ENCODE data around the gene ZMYM2.
"Not testable (repeated sequence)": the region's sequence is repeated elsewhere in the genome, so short reads cannot be mapped to it uniquely, and the experiment has no call there.

Gene ZMYM2

DNA sequence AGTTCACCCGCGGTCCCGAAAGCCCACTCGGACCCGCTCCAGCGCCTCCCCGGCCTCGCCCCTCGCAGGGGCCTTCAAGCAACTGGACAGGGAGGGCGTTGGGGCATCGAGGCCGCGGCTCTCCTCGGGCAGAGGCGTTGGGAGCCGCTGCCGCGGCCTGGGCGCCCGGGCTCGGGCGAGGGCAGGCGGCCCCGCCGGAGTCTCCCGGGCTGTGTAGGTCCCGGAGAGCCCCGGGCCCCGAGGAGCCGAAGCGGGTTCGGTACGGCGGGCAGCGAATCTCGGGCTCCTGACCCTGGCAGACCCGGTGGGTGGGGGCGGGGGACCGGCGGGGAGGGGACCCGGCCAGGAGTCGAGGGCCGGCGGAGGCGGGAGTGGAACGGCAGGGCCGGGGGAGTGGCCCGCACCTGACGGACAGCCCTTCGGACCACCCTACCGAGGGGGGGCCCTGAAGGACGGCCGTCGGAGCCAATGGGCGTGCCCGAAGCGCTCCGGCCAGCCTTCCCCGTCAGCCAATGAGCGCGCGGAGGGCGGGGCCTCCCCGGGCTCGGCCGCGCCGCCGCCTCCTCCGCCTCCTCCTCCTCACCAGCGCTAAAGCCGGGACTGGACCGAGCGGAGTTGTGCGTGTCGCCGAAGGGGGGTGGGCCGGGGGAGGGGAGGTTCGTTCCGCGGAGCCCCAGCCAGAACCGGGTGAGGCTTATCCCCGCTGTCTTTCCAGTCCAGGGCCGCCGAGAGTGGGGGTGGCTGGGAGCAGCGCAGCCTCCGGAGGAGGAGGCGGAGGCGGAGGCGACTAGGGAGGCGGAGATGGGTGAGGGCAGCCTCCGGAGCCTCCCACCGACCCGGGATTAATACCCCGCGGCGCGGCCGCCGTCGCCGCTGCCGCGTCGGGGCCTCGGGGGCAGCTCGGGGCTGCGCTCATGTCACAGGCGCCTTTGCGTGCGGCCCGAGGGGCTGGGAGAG lies at the start of gene ZMYM2:
ZMYM2 (plus strand) TSS at position 573 of the 957 bp plus-strand sequence. CDS start 34,346 bp downstream, outside the sequence.
- DNase-seq (ENCODE audit: low spot score) = peak; percentile 97

DNA sequence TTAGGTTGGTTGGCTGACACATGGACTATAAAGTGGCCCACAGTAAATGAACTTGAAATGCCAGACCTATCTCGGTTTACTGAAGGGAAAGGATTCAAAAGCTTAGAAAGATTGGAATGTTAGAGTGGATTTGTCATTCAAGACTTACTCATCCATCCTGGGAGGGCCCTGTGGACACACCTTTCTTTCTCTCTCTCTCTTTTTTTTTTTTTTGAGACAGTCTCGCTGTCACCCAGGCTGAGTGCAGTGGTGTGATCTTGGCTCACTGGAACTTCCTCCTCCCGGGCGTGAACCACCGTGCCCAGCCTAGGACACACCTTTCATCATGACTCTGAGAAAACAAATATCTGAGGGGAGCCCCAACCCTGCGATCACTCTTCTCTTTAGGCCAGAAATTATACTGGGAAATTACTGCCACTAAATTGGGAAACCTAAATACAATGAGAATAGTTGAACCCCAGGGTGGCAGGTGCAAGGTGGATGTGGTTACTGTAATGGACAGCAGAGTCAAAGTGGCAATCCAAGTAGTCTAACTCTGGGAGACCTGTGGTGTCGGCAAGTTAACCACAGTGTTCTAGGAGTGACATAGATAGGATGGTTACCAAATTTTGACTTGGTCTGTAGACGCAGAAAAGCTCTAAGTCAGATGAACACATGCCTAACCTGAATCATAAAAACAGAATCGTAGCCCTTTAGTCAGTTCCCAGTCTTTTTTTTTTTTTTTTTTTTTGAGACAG lies 48.0 kb upstream of the ZMYM2 start:
- DNase-seq (ENCODE audit: low spot score) = no peak

DNA sequence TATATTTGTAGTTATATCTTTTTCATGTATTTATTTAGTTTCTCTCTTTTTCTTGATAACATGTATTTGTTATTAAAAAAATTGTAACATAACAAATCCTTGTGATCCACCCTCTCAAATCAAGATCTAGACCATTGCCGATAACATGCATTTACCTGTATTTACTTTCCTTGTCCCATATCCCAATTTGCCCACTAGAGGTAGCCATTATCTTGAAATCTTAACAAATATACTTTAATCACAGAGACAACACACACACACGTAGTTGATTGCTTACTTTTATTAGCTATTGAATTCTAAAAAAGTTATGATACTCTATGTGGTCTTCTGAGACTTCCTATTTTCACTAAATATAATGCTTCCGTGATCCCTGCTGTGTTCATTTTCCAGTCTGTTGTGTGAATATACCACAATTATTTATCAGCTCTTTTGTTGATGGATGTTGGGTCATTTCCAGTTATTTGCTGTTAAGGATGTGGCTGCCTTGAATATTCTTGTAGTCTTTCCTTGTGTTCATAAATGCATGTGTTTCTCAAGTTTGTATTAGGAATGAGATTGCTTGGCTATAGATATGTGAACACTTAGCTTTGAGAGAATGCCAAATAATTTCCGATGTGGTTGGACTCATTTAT lies 31.3 kb upstream of the ZMYM2 start:
- peak; percentile 31 for DNase-seq (ENCODE audit: low spot score)

DNA sequence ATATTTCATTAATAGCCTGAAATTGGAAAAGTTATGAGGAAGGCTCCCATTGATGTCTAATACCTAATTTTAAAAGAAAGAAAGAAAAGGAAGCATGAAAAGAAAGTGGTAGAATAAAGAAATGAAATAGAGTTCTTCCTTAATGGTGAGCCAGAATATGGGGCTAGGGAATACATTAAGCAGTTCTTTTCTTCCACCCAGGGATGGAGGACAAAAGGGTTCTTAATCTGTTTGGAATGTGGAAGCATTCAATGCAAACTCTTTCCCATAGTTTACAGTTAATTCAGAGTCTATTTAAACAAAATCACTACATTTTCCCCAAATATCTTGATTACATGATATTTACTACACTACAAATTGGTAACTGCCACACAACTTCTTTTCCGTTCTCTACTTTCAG lies 18.4 kb upstream of the ZMYM2 start:
- no peak for DNase-seq (ENCODE audit: low spot score)

DNA sequence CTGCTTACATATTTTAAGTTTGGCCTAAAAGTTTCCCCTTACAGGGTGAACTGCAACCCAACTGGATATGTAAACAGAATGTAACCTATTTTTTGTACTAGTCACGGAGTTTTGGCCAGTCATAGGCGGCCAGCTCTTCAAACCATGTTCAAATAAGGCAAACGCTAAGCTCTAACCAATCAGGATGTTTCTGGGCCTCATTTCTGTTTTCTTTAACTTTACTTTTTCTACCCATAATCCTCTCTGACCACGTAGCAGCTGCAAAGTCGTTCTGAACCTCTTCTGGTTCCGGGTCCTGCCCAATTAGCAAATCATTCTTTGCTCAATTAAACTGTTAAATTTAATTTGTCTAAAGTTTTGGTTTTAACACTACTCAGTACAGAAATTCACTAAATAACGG lies 8.2 kb upstream of the ZMYM2 start:
- no peak for DNase-seq (ENCODE audit: low spot score)

DNA sequence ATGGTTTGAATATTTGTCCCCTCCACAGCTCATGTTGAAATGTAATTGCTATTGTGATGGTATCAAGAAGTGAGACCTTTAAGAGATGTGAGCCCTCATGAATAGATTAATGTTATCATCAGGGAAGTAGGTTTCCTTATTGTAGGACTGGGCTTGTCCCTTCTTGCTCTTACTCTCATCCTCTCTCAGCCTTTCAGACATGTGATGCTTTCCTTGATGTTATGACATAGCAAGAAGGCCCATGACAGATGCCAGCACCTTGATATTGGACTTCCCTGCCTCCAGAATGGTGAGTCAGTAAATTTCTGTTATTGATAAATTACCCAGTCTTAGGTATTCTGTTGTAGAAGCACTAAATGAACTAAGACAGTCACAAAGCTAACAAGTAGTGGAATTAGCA lies 5.7 kb upstream of the ZMYM2 start:
- DNase-seq (ENCODE audit: low spot score) = no peak

DNA sequence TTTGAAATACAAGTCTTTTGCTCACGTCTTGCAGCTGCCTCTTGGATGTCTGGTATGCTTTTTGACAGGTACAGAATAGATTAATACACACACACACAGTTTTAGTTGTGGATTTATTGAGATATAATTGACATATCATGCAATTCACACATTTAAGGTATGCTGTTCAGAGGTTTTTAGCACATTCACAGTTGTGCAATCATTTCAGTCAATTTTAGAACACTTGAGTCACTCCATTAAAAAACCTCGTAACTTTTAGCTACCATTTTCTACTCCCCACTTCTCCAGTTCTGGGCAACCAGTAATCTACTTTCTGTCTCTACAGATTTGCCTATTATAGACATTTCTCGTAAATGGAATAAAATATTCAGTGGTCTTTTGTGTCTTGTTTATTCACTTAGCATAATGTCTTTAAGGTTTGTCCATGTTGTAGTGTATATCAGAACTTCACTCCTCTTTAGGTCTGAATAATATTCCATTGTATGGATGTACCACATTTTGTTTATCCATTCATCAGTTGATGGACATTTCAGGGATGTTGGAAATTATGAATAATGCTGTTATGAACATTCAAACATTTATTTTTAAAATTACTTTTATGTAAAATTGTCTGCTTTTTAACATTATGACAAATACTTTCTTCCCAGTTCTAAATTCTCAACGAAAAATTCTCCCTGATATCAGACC lies 2.5 kb upstream of the ZMYM2 start:
- no peak for DNase-seq (ENCODE audit: low spot score)

DNA sequence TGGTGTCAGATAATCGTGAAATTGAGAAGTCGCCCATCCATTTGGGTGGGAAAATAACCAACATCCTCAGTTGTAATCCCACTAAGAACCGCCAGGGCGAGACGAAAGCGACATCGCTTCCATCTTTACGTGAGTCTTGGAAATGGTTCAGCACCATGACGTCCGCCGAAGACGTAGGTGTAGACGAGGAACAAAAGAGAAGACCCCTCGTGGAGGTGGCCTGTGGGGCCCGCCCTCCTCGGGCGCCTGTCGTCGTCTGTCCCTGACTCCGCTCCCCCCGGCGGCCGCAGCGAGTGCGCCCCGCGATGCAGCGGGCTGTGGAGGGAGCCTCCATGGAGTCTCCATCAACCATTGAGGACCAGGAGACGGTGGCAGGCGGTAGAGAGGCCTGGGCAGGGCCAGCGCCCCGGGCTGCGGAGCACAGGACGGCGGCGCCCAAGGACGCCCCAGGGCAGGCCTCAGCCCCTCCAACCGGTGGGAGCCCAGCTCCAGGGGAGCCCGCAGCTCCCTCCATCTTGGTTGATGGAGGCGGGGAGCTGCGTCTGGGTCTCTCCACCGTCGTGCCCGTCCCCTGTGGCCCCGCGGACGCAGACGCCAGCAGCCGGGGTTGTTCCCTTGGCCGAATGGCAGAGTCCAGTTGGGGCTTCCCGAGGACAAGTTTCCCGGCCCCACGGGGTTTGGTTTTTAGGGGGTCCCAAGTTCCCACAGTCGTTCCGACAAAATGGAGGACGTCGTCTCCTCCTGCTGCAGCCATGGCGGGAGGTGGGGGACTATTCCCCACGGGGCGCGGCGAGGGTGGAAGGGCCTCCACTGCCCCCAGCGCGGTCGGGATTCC lies 990 bp upstream of the ZMYM2 start:
- peak; percentile 72 for DNase-seq (ENCODE audit: low spot score)

DNA sequence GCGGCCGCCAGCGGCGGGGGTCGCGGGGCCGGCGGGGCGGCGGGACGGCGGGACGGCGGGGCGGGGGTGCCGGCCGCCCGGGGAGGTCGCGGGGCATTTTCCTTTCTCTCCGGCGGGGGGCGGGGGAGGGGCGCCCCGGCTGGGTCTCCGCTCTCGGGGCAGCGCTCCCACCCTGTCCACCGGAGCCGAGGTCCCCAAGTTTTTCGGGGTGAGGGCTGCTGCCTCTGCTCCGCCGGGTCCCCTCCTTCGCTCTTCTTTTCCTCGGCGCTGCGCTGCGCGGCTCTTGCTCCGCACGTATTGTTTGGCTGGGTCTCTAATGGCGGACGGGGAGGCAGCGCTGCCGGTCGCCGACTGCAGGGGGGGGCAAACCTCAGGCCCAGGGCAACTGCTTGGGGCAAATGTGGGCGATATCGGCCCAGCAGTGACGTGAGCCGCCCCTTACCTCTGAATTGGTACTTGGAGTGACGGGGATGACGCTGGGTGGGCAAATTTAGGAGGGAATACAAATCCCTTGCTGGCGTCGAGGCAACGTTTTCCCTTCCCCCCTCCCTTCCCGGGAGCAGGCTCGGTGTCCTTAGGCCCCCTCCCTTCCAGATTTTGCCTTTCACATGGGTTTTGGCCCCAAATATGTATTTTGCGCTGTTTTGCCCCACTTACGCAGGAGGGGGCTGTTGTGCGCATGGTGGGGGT lies 759 bp downstream of the ZMYM2 start:
- peak; percentile 55 for DNase-seq (ENCODE audit: low spot score)

DNA sequence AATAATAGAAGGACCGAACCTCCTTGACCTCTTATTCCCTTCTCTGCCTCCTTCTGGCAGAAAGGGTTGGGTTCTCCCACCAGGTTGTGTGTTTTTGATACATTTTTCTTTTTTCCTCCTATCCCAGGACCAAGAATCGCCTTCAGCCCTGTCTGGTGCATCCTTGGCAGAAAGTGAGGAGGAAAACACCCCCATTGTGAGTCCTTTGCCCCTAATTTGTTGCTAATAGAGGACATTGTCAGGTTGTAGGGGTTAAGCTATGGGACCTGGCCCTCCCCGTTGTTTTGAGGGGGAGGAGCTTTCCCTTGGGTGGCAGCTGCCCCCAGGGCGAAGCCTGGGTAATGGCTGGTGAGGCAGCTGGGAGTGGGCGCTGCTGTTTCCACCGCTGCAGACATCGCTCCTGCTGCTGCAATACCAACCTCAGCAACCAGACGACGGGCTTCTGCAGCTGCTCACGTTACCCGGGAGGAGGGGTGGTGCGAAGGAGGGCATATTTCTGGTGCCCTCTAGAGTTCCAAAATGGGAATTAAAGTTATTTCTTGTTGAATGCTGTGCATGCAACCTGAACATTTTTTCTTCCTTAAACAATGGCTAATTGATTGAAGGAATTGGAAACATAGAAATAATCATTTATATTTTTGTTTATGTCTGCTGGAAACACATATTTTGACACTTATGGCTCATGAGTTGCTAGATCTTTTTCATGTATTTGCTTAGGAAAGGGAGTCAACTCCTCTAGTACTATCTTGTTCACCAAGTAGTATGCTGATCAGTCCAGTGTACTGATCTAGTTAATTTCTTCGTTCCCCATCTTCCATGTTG lies 1.5 kb downstream of the ZMYM2 start:
- DNase-seq (ENCODE audit: low spot score) = peak; percentile 90

DNA sequence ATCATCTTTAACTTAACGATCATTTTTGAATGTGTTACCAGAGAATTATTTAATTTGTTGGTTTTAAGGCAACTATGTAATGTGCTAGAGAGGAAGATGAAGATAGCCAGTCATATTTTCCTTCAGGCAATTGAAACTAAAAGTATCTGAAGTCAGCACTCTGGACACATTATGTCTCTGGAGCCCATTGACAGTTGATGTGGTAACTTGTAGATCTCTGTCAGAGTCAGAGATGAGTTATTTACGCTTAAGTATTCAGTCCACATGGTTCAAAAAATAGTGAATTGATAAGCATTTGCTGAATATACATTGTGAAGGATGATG lies 2.1 kb downstream of the ZMYM2 start:
- peak; percentile 1 for DNase-seq (ENCODE audit: low spot score)

DNA sequence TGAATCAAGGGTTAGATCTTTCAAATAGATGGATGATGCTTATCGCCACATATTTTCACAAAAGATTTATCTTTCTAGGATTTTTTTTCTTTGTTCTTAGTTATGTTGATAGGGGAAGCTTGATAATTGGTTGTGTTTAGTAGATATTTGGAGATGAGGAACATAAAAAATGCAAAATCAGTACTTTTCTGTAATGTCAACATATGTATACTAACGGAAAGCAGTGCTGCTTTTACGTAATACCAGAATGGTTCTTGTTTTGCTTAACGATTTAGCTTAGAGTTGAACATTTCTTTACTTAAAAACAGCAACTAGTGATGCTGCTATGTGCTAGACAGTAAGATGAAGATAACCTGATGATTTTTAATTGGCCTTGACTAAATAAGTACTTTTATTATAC lies 3.0 kb downstream of the ZMYM2 start:
- no peak for DNase-seq (ENCODE audit: low spot score)

DNA sequence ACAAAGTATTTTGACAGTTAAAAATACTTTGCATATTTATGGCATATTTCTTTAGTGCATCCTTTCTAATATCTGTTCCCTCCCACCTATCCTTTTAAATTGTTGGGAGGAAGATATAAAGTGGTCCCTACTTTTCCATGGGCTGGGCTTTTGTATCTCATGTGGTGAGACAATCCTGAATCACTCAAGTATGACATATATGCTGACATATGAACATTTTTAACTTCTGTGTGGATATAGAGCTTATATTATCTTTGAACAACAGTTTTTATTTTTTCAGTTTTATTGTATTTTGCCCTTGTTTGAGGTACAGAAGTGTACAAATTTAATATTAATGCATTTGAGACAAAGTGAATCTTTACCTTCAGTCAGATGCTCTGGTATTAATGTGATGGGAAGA lies 3.4 kb downstream of the ZMYM2 start:
- no peak for DNase-seq (ENCODE audit: low spot score)

DNA sequence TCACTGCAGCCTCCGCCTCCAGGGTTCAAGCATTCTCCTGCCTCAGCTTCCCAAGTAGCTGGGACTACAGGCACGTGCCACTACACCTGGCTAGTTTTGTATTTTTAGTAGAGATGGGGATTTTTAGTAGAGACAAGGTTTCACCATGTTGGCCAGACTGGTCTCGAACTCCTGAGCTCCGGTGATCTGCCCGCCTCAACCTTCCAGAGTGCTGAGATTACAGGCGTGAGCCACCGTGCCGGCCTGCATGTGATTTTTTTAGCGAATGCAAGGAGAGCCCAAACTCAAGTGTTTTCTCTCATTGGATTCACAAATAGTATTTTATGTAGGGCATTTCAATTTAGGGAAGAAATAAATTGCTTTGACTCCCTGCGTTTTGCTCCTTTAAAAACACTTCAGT lies 4.4 kb downstream of the ZMYM2 start:
- DNase-seq (ENCODE audit: low spot score) = no peak

DNA sequence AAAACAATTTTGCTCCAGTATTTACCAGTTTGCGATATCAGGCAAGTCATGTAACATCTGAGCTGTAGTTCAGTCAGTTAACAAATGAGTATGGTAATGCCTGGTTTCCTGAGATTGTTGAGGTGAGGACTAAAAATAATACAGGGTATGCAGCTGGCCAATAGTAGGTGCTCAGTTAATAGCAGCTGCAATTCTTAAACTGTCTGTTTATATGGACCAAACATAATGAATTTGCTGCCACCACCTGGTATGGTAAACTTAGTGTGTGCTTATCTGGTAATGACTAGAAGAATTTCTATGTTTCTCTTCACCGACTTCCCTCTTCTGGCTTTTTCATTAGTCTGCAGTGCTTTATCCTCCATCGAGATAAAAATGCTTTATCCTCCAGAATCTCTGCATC lies 9.1 kb downstream of the ZMYM2 start:
- DNase-seq (ENCODE audit: low spot score) = no peak

DNA sequence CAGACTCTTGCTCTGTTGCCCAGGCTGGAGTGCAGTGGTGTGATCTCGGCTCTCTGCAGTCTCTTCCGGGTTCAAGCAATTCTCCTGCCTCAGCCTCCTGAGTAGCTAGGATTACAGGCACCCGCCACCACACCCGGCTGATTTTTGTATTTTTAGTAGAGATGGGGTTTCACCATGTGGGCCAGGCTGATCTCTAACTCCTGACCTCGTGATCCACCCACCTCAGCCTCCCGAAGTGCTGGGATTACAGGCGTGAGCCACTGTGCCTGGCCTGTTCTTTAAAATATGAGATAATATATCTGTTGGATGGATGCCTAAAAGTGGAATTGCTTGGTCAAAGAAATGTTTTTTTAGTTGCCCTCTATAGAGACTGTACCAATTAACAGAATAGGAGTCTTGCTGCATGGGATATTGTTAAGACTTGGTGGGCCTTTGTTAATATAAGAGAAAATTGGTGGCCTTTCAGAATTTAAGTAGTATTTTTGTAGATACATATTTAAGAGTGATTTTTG lies 16.0 kb downstream of the ZMYM2 start:
- not testable (repeated sequence) for DNase-seq (ENCODE audit: low spot score)

DNA sequence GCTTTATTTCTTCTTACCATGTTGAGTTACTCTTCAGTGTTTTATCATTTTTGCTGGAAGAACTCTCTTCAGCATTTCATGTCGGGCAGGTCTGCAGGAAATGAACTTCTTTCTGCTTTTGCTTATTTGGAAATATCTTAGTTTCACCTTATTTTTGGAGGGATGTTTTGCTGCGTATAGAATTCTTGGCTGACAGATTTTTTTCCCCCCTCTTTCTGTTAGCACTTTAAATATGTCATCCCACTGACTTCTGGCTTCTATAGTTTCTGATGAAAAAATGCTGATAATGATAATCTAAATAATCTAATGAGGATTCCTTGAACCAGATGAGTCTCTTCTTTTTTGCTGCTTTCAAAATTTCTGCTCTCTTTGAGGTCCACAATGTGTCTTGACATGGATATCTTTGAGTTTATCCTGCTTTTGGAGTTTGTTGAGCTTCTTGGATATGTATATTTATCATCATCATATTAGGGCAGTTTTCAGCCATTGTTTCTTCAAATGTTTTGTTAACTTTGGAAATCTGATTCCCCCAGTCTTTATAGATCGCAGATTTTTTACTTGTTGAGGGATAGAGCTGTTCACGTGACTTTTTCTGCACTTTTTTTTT lies 20.4 kb downstream of the ZMYM2 start:
- no peak for DNase-seq (ENCODE audit: low spot score)

DNA sequence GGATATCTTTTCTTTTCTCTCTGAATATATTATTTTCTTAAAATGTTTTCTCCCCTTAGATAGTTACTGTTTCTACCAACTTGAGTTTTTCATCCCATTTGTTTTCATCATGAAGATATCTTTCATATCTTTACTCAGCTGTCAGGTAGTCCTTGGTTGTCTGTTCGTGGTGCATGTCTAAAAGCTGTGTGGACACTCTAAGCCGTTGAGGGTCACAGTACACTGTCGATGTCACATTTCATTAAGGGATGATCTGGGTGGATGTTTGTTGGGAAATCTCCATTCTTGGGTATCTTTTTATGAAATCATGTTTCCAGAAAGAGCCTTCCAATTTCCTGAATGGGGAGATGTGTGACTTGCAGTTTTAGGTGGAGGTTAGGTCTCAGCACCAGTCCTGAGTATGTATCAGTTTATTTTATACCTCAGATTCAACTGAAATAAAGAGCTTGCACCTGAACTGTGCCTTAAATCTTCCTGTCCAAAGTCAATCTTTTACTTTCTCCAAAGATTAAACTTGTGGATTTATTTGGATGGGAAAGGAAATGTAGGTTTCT lies 23.2 kb downstream of the ZMYM2 start:
- no peak for DNase-seq (ENCODE audit: low spot score)

Measured in CD4-positive, alpha-beta T cell treated with Interleukin-6 at 100 ng/mL for 8 hours (primary cell).